Measurements from ENCODE around the gene LRRC17.

LRRC17 gene

GRCh38 chr7:102979670-102980069 is 66.9 kb downstream of the LRRC17 start:
- no peak for TF ChIP-seq ZNF274 (IDR thresholded peaks at IDR 0.05; ENCODE audit: low read depth, low read length)

GRCh38 chr7:102981451-102981850 is 68.7 kb downstream of the LRRC17 start:
- no peak for TF ChIP-seq ZNF274 (IDR thresholded peaks at IDR 0.05; ENCODE audit: low read depth, low read length)

More at GRCh38 chr7:102979670-102980069, 66.9 kb downstream of the LRRC17 start:
- no peak overlapping the region for H3K4me3 ChIP-seq (ENCODE audit: low read length)

GRCh38 chr7:102982235-102982634 is 69.4 kb downstream of the LRRC17 start:
- H3K4me3 ChIP-seq (ENCODE audit: low read length): no peak overlapping the region
- TF ChIP-seq ZNF274 (IDR thresholded peaks at IDR 0.05; ENCODE audit: low read depth, low read length): no peak

More at GRCh38 chr7:102981451-102981850, 68.7 kb downstream of the LRRC17 start:
- no peak overlapping the region for H3K4me3 ChIP-seq (ENCODE audit: low read length)

GRCh38 chr7:102983602-102984001 is 70.8 kb downstream of the LRRC17 start:
- TF ChIP-seq ZNF274 (IDR thresholded peaks at IDR 0.05; ENCODE audit: low read depth, low read length): no peak

GRCh38 chr7:102985176-102985783 is 72.5 kb downstream of the LRRC17 start:
- TF ChIP-seq ZNF274 (IDR thresholded peaks at IDR 0.05; ENCODE audit: low read depth, low read length): no peak
- H3K4me3 ChIP-seq (ENCODE audit: low read length): no peak overlapping the region

More at GRCh38 chr7:102983602-102984001, 70.8 kb downstream of the LRRC17 start:
- H3K4me3 ChIP-seq (ENCODE audit: low read length): no peak overlapping the region

GRCh38 chr7:102988088-102988487 is 75.3 kb downstream of the LRRC17 start:
- H3K4me3 ChIP-seq (ENCODE audit: low read length): no peak overlapping the region
- no peak for TF ChIP-seq ZNF274 (IDR thresholded peaks at IDR 0.05; ENCODE audit: low read depth, low read length)

- no peak for TF ChIP-seq ZNF274 (IDR thresholded peaks at IDR 0.05; ENCODE audit: low read depth, low read length)
- H3K4me3 ChIP-seq (ENCODE audit: low read length): no peak overlapping the region
Observed at GRCh38 chr7:102988631-102989560, 76.1 kb downstream of the LRRC17 start.

- no peak overlapping the region for H3K4me3 ChIP-seq (ENCODE audit: low read length)
- no peak for TF ChIP-seq ZNF274 (IDR thresholded peaks at IDR 0.05; ENCODE audit: low read depth, low read length)
Observed at GRCh38 chr7:102990642-102991041, 77.8 kb downstream of the LRRC17 start.

- no peak for TF ChIP-seq ZNF274 (IDR thresholded peaks at IDR 0.05; ENCODE audit: low read depth, low read length)
- H3K4me3 ChIP-seq (ENCODE audit: low read length): no peak overlapping the region
Observed at GRCh38 chr7:102991077-102991539, 78.3 kb downstream of the LRRC17 start.

GRCh38 chr7:102991540-102992214 is 78.9 kb downstream of the LRRC17 start:
- no peak for TF ChIP-seq ZNF274 (IDR thresholded peaks at IDR 0.05; ENCODE audit: low read depth, low read length)
- no peak overlapping the region for H3K4me3 ChIP-seq (ENCODE audit: low read length)

GRCh38 chr7:102992509-102992937 is 79.7 kb downstream of the LRRC17 start:
- no peak overlapping the region for H3K4me3 ChIP-seq (ENCODE audit: low read length)
- no peak for TF ChIP-seq ZNF274 (IDR thresholded peaks at IDR 0.05; ENCODE audit: low read depth, low read length)

GRCh38 chr7:102992938-102993717 is 80.3 kb downstream of the LRRC17 start:
- H3K4me3 ChIP-seq (ENCODE audit: low read length): no peak overlapping the region
- TF ChIP-seq ZNF274 (IDR thresholded peaks at IDR 0.05; ENCODE audit: low read depth, low read length): no peak

- no peak for TF ChIP-seq ZNF274 (IDR thresholded peaks at IDR 0.05; ENCODE audit: low read depth, low read length)
- H3K4me3 ChIP-seq (ENCODE audit: low read length): no peak overlapping the region
Observed at GRCh38 chr7:102993718-102994029, 80.9 kb downstream of the LRRC17 start.

GRCh38 chr7:102994567-102994966 is 81.8 kb downstream of the LRRC17 start:
- no peak for TF ChIP-seq ZNF274 (IDR thresholded peaks at IDR 0.05; ENCODE audit: low read depth, low read length)
- no peak overlapping the region for H3K4me3 ChIP-seq (ENCODE audit: low read length)

Data from GM08714 (cell line).